Occipital lobe (tissue), 2 donors: ENCODE data around the gene ORC5. TPM values are rescaled to one million over a fixed set of nuclear protein-coding genes. Genes with fewer than 3 reads are reported as not detected.

ENCODE experiments used
- DNase-seq: peaks from one replicate; lab custom pipeline; 2025; lab: John Stamatoyannopoulos, UW
- total RNA-seq: library from RNA; depleted of rRNA; stranded (reverse); fragments of >200 nt; gene quantifications from one replicate; pipeline ENCODE4 v1.2.3, GENCODE V29; 2014

ORC5 gene
- total RNA-seq, 1 donor from 2014 or later = 51.5 TPM

DNA sequence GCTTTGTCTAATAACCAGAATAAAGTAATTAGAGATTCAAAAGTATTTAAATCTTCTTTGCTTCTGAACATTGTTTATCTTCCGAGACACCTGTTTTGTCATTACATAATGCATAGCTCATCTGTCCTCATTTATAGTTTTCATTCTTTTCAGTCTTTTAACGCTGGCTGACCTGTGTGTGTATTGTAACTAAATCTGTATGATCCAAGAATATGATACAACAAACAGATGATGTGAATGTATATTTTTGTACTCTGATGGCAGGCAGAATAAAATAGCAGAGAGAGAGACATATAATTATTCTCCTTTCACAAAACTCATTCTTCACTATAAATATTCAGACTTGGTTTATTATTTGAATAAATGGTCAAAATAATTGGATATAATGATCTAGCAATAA lies 80.6 kb downstream of the ORC5 start:
- no peak for DNase-seq

DNA sequence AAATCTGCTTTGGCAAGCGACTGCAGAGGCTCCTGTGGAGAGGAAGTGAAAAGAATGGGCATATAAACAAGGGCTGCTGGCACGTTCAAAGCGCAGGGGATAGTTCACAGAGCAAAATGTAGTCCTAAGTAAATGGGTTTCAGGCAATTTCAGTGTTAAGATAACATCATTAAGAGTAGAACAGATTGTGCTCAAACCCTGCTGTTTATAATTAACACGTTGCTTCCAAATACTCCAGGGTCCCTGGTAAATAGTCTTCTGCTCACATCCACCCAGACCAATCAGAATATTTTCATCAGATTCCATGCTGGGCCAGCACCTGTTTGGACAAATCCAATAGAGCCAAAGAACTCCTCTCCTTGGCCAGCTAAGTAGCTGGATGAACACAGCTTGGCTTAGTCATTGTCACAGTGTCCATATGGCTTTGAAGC lies 81.4 kb downstream of the ORC5 start:
- no peak for DNase-seq

DNA sequence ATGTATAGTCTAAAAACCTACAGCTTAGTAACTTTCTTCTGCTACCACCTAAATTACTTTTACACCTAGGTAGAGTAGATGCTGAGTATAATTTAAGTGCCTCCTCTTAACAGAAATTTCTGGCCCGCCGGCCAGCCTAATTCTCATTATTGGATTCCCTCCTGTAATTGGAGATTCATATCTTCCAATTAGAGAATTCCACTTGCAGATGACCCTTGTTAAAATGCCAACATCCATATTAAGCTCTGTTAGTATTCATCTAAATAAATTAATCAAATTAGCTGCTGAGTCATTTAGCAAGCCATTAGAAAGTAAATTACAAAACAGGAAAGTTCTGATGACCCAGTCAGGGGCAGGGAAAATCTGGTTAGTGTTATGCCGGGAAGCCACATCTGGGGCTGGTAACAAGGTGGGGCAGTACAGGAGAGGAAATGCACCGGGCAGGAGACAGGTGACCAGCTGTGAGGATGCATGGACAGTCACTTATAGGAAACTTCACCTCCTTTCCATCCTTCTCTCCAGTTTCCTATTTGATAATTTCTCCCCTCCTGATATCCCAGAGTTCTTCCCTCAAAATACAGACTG lies 82.8 kb downstream of the ORC5 start:
- no peak for DNase-seq

DNA sequence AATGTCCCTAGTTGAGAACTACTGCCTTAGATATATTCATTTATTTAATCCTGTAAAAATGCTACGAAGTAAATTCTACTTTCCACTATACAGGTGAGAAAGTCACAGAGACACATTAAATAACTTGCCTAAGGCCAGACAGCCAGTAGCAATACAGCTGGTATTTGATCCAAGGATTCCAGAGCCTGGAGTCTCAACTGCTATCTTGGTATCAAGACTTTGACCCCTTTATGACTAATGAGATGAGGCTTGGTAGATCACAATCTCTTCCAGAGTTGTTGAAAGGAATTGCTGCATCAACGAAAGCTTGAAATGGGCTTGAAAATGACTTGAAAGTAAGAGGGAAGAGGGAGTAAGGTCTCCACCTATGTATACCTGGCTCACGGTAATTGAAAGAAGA lies 83.3 kb downstream of the ORC5 start:
- DNase-seq = no peak

DNA sequence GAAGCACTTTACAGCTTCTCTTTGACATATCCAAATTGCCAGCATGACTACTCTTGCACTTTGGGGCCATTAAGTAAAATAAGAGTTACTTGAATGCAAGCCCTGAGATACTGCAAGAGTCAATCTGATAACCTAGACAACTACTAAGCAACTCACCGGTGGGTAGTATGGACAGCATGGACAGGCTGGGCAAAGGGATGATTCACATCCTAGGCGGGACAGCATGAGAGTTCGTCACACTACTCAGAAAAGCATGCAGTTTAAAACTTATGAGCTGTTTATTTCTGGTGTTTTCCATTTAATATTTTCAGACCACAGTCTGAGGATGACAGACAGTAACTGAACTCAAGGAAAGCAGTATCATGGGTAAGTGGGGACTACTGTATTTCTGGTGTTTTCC lies 84.0 kb downstream of the ORC5 start:
- no peak for DNase-seq

DNA sequence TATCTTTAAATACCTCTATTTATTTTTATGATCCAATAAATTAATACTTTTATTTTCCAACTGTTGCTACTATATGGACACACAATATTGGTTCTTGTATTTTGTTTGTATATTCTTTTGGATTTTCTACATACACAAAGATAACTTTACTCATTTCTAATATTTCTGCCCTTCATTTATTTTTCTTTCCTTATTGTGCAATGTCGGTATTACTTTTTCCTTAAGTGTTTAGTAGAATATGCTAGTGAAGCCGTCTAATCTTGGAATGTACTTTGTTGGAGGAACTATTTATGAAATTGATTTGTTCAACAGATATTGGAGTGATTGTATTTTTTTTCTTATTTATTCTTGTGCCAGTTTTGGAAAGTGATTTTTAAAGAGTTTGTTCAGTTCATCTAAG lies 94.0 kb downstream of the ORC5 start:
- no peak for DNase-seq

DNA sequence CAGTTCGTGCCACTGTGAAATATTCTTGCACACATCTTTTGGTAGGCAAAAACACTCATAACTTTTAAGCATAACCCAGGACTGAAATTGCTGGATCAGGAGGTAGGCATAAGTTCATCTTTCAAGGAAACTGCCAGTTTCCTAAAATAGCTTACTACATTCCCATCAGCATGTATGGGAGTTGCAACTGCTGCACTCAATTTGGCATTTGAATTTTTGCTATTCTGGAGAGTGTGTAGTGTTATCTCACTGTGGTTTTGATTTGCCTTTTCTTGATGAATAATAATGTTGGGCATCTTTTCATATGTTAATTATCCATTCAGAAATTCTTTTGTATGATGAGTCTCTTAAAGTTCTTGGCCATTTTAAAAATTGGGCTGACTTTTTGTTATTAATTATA lies 95.2 kb downstream of the ORC5 start:
- no peak for DNase-seq

DNA sequence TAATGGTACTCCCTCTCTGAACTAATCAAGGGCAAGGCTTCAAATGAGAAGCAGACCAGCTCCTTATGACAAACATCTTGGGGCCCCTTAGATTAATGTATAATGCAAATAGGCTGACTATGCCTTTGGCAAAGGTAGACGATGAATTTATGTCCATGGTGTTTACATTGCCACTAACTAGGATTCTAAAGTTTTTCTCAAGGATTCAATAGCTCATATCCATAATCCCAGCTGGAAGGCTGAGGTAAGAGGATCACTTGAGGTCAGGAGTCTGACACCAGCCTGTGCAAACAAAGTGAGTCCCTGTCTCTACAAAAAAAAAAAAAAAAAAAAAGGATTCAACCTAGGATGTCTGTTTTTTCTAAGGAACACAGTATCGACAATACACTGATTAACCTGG lies 96.5 kb downstream of the ORC5 start:
- DNase-seq = no peak

DNA sequence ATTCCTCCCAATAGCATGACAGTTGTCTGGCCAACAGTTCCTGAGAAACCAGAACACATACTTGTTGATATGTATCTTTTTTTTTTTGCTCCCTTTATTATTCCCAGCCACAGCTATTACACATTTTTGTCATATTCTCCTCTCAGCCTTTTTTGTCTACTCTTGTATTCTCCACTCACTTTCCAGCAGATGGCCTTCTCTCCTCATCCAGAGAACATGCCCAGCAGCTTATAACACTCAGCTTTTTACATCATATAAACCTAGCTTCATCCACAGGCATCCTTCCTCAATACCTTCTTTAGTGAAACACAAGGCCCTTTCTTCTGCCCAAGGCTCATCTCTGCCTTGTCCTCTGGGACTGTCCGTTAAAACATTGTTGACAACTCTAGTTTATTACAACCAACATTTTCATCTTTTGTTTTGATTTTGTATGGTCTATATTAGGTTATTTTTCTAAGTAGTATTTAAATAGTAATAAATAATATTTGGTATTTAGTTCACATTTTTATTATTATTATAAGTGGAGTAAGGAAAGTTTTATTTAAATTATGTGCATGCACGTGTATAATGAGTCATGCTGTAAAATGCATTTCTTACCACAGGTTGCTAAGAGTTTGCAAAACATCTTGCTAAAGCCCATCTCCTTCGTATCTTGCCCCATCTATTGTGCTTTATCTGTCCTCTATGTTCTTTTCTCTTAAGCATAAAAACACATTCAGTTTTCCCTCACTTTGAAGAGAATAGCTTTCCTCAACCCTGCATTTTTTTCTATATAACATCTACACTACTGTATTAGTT lies 101.5 kb downstream of the ORC5 start:
- no peak for DNase-seq

DNA sequence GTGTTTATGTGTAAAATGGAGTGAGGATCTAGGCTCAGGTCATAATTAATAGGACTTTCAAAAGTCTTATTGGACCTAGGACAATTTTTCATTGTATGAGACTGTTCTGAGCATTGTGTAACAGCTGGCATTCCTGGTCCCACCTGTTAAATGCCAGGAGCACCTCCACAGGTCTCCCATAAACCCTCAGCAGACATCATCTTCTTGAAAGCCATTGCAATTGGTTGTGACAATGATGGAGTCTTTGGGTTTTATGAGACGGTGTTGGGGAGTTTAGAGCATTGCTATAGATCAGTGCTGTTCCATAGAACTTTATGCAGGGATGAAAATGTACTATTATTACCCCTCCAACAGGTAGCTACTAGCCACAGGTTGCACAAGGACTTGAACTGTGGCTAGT lies 108.9 kb downstream of the ORC5 start:
- no peak for DNase-seq

DNA sequence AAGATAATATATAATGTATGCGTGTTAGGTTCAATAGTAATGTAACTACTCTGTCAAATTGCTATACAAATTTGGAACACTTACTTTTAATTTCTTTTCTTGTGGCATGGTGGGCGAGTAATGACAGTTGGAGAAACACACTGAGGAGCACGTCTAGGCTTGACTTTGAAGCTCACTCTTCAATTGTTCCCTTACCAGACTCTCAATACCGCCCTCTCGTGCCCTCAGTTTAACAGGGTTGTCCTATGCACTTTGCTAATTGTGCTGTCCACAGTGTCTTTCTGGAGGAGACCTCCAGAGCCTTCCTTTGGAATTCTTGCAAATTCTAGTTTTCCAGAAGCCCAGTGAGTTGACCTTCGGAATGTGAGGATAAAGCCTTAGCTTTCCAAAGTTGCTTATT lies 111.1 kb downstream of the ORC5 start:
- DNase-seq = no peak

DNA sequence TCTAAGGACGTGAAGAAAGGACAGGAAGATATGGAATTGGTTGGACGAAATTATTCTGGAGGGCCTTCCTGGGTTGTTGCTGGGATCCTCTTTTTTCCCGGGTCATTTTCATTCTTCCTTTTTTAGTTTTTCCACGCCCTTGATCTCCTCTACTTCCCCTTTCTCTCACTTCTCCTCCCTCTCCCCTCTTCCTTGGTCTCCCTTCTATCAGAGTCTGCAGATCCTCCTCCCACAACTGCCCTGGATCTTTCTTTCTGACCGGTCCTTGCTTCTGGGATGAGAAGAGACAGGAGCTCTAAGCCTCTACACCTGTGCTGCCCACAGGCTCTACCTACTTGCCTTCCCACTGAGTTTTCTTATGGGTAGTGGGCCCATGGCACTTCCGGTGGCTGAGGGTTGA lies 114.7 kb downstream of the ORC5 start:
- DNase-seq = no peak

DNA sequence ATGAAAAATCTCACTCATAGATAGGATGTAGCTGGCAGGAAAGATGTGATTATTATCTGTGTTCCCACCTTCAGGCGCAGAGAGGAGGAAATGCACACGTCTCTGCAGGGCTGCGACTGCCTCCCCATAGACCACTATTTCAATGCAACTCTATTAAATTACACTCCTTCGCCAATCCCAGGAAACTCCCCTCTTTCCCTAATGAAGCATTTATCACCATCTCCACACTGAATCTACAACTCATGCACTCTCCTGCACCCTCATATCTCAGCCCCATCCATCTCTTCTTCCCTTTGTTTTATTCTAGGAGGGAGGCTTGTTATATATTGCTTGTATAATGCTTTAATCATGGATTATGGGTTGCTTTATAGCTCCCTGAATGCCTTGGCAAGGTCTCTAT lies 116.6 kb downstream of the ORC5 start:
- DNase-seq = no peak

DNA sequence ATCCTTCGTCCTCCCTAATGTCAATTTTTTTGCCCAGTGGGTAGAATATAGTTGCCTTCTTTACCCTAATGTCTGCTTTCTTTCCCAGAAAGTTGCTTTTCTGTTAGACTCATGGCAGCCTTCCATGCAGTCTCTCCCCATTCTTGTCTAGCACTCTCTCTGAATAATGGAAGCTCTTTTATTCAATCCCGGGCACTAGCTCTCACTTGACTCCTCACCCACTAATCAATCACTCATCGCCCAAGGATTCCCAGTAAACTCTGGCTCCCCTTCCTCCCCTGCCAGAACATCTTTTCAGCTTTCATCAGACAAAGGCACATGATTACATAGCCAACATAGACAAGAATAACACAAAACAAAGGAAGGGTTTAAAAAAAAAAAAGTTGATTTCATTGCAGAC lies 118.2 kb downstream of the ORC5 start:
- no peak for DNase-seq

DNA sequence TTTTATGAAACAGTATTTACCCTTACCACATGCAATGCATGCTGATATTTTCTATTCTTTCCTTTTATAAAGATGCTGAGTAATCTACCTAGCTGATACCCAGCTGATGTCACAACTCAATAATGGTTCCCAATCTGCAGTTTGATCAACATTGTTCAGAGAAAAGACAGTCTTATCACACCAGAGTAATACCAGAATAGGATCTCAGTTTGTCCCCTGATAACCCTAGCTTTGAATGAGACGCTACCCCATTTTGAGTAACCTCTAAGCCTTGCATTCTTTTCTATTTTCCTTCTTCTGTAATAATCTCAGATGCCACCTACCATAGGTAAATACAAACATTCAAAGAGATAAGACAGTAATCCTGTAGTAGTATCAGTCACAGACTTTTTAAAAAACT lies 118.8 kb downstream of the ORC5 start:
- DNase-seq = no peak

Other genes starting within 250 kb of the ORC5 start
- gene RELN, start 218.4 kb downstream of the ORC5 start, total RNA-seq = 34.2 TPM
- gene LHFPL3, start 120.6 kb upstream of the ORC5 start, total RNA-seq = 26.2 TPM